ENCODE measurements around the gene GNPAT.
A peak's percentile ranks its signal among the peaks of the same experiment; 100 is the strongest.

Gene GNPAT

DNA sequence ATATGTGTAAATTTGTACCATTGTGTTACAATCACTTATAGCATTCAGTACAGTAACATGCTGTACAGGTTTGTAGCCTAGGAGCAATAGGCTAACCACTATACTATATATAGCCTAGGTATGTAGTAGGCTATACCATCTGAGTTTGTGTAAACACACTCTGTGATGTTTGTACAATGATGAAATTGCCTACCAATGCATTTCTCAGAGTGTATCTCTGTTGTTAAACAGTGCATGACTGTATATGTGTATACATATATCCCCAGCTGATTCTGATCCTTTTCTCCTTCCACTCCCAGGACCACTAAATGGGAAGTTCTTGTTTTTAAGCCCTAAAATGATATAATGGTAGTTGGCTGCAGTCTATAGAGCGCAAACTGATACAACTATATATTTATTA is 7.8 kb downstream of the GNPAT start:
- no peak for DNase-seq

DNA sequence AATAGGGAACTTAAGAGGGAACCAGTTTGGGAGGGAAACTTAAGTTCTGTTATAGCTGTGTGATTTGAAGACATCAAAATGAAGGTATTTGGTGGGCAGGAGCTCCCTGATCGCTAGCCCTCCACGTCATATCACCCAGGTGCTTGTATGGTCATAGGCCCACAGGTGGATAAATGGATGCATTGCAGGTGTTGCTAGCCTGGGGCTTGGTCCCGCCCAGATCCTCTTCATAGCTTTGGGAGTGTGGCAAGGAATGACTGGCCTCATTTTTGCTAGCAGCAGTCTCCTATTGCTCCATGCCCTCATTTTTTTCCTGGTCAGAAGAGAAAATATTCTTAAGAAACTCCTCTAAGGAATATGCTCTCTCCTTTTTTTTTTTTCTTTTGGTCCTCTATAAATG is 11.3 kb downstream of the GNPAT start:
- DNase-seq = no peak

DNA sequence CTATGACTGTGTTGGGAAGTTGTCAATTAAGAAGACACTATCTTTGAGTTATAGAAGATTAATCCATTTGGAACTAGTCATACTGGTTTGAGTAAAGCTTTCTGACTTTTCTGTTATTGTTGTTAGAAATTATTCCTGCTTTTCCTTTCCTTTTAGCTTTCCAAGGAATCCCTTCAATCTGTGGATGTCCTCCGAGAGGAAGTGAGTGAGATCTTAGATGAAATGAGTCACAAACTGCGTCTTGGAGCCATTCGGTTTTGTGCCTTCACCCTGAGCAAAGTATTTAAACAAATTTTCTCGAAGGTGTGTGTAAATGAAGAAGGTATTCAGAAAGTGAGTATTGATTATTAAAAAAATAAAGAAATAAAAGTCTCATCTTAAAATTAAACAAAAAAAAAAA is 19.3 kb downstream of the GNPAT start:
- DNase-seq = no peak

DNA sequence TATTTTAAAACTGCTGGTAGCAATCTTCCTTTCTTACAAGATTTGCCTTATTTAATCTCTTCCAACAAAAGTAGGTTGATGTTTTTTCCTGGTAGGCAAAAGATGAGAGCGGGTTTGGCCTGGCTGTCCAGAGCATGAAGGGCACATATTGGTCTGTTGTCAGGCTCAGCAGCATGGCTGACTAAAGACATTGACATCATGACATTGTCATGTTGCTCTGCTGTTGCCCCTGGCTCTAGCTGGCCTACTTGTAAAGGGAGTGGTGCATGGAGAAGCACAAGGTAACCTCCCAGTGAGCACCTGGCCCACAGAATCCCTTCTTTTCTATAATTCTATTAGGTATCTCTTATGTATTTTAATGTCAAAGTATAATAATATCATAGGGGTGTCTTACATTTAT is 23.6 kb downstream of the GNPAT start:
- DNase-seq = no peak

DNA sequence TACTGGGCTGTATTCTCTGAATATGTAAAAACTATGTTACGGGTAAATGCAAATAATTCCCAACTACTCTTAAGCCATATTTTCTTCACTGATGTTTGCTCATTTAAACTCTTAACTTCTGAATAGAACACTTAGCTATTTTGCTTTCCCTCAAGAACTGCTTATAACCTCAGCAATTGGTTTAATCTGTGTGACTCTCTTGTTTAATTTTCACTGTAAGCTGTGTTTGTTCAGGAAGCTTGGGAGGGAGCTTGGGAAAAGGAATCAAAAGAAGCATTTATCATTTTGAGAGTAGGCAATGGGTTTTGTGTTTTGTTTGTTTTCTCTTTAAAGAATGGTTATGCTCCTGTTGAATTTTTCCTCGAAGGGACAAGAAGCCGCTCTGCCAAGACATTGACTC is 24.4 kb downstream of the GNPAT start:
- DNase-seq = no peak

DNA sequence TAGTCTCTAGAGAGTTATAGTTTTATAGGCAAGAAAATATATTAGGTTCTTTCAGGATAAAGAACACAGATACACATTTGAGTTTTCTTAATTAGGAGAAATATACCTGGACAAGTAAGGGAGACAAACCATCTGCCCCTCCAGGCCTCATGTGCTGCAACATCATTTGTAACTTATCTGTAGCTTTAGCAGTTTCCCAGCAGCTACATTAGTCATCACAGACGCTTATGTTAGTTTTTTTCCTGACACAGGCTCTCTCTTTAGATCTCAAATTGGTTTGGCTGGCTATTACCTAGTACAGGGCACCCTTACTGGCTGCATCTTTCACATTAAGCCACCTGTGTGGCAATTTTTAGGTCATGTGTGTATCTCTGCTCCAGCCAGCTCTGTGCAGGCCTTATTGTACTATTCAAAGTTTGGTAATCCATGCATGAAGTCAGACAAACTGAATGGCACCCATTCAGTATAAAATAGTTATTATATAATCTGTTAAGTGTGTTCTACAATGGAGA is 25.9 kb downstream of the GNPAT start:
- no peak for DNase-seq

DNA sequence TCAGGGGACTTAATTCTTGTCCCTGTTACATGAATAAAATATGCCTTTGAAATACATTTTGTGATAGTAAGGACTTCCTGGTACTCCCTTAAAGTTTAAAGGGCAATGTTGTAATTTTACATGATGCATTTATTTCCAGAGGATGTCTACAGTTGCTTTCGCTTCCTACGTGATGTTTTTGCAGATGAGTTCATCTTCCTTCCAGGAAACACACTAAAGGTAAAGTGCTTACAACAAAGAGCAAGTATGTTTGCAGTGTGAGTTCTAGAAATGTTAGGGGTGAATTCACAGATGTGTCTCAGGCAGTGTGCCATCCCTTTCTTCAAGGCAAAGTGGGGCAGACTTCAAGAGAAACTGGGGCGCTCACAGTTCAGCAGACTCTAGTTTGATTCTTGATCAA is 31.2 kb downstream of the GNPAT start:
- DNase-seq = no peak

DNA sequence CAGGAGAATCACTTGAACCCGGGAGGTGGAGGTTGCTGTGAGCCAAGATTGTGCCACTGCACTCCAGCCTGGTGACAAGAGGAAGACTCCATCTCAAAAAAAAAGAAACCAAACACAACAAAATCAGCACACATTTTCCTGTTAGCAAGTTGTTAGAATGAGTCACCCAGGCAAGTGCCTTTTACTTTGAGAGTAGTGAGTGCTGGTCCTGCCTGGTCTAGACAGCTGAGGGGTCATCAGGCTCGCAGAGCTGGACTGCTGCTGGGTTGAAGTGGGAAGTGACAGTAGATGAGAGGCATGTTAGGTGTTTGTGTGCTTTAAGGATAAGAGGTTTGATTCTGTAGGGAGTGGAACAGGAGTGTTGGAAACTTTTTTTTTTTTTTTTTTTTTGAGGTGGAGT is 31.9 kb downstream of the GNPAT start:
- DNase-seq = no peak

DNA sequence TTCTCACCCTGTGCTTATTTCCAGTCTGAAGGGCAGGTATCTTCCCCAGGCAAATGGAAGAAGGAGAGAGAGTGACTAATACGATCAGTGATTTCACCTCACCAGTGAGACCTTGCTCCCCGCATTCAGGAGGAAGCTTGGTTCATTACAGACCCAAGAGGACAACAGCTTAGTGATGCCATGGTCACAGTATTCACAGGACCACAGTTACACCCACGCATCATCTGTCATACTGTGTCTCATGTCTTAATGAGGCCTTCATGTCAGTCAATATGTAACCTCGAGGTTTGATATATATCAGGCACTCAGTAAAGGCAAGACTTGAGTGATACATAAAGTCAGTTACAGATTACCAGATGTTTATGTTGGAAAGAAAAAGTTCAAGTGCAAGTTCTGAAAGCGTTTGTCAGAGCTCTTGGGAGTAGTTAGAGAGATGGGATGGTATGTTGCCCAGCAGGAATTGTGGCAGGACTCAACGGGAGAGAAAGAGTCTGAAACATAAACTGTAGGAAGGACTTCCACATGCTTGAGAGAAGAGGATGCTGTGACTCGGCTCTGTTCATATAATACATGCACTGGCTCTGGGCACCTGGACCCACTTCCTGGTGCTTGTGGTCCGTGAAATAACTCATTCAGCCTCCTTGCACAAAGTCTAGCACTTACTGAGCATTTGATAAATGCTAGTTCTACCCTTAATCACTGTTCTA is 33.3 kb downstream of the GNPAT start:
- DNase-seq = no peak

DNA sequence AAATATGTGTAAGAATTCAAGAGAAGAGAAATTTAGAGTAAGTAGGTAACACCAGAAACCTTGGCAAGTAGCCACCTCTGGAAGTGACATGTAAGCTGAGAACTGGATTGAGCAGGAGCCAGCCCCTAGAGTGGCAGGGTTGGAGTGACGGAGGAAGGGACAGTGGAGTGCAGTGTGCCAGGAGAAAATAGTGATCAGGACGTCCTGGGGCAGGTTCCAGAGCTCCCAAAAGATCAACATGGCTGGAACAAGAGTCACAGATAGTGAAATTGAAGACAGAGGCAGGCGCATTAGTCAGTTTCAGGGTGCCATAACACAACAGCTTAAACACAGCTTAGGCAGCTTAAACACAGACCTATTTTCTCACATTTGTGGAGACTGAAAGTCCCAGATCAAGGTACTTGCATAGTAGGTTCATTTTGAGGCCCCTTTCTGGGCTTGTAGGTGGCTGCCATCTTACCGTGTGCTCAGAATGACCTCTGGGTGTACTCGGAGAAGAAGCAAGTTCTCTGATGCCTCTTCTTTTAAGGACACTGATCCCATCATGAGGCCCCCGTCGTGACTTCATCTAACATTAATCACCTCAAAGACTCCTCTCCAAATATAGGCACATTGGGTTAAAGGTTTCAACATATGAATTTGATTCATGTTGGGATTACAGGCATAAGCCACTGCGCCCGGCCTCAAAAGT is 37.2 kb downstream of the GNPAT start:
- no peak for DNase-seq

DNA sequence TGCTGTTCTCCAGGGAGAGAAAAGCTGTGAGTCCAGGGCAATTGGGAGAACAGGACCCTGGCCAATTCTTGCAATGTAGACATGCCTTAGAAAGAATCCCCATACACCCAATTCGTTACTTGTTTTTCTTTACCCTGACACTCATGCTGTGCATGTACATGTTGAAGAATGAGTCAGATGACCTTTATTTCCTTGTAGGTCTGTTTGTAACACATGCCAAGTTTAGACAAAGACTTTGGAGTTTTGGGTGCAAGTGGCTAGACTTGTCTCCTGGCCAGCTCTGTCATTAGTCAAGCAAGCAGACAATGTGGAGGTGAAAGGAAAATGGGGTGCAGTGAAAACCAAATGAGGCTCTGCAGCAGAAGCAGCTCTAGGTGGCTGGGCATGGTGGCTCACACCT is 38.1 kb downstream of the GNPAT start:
- DNase-seq = no peak

DNA sequence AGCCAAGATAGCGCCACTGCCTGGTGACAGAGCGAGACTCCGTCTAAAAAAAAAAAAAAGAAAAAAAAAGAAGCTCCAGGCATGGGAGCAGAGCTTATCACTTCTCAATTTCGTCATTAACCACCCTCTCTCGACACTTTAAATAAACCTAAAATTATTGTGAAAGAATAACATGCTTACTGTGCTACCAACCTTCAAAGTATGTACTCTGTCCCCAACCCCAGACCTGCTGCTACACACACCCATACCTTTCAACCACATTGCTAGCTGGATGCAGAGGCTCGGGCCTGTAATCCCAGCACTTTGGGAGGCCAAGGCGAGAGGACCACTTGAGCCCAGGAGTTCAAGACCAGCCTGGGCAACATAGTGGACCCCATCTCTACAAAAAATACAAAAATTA is 38.7 kb downstream of the GNPAT start:
- no peak for DNase-seq

DNA sequence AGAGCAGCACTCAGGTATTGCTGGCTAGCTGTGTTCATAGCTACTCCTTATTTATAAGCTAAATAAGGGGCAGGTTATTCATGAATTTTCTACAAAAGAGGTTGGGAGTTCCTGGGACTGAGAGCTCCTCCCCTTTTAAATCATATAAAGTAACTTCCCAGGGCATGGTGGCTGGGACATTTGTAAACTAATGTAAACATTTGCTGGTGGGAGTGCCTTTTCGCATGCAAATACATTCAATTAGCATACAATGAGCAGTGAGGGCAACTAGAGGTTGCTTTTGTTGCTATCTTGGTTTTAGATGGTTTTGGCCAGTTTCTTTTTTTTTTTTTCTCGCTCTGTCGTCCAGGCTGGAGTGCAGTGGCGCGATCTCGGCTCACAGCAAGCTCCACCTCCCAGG is 43.4 kb downstream of the GNPAT start:
- DNase-seq = no peak

DNA sequence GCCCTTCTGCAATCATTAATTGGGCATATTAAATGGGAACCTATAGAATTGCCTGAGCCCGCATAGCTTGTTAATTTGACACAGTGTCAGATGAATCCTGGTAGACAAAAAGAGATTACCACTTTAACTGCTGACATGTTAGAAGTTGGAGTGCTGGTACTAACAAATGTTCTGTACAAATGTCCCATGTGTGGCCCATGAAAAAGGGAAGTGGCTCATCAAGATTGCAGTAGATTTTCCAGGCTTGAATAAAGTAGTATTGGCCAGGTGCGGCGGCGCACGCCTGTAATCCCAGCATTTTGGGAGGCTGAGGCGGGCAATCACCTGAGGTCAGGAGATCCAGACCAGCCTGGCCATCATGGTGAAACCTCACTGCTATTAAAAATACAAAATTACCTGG is 45.6 kb downstream of the GNPAT start:
- no peak for DNase-seq

DNA sequence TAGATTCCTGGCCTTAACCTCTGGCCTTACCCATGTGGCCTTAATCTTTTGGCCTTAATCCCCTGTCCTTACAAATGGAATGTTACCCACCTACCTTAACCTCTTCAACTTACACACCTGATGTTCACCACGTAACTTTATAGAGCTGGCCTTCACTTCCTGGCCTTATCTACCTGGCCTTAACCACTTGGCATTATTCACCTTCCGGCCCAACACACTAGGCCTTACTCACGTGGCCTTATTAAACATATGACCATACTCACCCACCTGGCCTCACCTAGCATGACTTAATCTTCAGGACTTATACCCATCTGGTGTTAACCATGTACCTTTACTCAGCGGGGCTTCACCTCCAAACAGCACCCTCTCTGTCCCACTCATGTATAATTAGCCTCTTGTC is 54.9 kb downstream of the GNPAT start:
- no peak for DNase-seq

DNA sequence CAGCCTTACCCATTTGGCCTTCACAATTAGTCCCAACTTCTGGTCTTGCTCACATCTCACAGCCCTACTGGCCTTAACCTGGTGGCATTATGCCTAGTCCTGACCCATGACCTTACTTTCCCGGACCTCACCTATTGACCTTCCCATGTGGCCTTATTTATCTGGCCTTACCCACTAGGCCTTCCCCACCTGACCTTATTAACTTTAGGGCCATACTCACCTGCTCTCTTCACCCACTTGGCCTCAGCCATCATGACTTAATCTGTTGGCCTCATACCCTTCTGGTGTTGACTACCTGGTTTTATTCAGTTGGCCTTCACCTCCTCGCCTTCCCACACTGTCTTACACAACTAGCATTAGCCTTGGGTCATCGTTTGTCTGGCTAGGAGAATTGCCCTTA is 61.0 kb downstream of the GNPAT start:
- no peak for DNase-seq

DNA sequence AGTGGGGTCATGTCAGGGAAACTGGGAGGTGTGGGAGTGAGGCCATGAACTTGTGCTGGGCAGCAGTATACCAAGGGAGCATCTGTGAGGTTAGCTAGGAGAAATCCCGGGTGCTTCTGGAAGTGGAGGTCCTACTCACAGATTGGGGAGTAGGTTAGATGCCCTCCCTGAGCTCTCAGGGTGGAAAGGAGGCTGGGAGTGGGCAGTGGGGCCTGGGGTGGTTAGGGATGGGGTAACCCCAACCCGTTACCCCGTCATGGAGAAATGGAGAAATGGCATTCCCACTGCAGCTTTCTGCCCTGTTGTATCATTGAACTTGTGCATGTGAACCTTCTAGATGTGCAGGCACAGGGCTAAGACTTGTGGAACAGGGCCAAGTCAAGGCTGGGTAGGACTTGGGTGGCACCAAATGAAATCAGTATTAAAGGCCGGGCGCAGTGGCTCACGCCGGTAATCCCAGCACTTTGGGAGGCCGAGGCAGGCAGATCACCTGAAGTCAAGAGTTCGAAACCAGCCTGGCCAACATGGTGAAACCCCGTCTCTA is 69.5 kb downstream of the GNPAT start:
- DNase-seq = no peak

DNA sequence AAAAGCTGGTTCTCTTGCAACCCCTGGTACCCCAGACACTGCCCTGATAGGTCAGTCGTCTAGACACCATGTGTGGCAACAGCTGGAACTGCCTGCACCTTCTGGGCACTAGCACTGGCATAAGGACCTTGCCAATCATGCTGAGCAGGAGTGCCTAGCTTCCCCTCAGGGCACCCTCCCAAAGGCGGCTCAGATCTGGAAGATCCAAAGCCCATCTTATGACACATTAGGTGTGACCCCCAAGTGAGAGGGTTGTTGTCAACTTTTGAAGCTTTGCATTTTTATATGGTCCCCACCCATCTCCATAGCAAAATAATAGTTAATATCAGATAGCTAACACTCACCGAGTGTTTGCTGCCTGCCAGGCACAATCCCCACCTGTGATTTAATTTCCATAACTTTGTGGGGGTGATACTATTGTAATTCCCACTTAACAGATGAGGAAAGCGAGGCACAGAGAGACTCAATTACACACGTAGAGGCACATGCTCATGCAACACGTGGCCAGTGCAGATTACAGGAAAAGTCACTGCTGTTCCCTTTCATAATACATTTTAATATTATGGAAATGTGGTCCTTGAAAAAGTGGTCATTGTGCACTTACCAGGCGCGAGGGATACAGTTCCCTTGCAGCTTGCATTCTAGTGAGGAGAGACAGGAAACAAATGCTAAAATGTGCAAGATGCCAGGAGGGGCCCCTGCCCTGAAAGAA is 70.9 kb downstream of the GNPAT start:
- DNase-seq = no peak

DNA sequence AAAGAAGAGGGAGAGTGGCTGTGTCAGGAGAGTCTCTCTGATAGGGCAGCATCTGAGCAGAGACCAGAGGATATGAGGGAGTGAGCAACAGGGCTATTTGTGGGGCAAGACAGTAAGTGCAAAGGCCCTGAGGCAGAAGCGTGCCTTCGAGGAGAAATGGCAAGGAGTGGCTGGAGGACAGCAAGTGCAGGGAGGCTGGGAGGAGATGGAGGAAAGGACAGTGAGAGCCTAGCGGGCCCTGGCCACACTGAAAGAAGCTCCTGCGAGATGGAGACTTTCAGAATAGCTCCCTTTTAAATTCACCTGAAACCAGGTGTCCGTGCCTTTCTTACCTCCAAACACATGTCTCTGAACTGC is 71.4 kb downstream of the GNPAT start:
- DNase-seq = no peak

DNA sequence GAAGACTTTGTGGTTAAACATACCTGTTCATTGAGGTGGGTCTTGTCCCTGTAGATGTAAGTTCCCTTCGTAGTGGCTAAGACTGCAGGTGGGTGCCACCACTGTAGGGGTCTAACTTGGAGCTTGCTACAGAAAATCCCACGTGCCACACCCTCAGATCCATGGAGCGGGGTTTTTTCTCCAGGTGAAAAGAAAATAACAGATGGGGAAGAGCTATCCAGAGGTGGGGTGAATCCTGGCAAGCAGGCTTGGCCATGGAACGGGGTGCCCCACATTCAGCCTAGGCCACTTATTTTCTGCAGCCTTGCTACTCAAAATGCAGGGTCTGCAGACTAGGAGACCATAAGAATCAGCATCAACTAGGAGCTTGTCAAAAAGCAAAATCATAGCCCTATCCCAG is 72.6 kb downstream of the GNPAT start:
- no peak for DNase-seq

DNA sequence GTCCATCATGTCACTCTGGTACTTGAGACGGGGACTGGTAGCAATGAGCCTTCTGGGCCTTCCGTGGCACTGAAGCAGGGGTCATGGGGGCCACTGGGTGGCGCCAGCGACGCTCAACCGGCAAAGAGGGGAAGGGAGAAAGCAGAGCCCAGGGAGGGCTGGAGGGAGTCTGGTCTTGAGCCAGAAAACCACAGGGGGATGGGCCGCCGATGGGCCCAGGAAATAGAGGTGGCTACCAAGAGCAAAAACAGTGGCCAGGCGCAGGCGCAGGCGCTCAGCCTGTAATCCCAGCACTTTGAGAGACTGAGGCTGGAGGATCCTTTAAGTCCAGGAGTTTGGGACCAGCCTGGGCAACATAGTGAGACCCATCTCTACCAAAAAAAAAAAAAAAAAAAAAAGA is 74.9 kb downstream of the GNPAT start:
- peak; percentile 30 for DNase-seq

DNA sequence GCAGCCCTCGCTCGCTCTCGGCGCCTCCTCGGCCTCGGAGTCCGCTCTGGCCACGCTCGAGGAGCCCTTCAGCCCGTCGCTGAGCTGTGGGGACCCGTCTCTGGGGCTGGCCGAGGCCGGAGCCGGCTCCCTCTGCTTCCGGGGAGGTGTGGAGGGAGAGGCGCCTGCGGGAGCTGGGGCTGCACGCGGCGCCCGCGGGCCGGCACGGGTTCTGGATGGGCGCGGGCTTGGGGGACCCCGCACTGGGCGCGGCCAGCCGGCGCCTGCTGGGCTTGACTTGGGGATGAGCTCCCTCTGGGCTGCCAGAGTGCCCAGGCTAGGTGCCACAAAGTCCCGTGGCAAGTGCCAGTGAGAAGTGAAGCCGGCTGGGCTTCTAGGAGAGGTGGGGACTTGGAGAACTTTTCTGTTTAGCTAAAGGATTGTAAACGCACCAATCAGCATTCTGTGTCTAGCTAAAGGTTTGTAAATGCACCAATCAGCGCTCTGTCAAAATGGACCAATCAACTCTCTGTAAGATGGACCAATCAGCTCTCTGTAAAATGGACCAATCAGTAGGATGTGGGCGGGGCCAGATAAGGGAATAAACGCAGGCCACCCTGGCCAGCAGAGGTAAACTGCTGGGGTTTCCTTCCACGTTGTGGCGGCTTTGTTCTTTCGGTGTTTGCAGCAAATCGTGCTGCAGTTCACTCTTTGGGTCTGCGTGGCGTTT is 76.4 kb downstream of the GNPAT start:
- DNase-seq = no peak

DNA sequence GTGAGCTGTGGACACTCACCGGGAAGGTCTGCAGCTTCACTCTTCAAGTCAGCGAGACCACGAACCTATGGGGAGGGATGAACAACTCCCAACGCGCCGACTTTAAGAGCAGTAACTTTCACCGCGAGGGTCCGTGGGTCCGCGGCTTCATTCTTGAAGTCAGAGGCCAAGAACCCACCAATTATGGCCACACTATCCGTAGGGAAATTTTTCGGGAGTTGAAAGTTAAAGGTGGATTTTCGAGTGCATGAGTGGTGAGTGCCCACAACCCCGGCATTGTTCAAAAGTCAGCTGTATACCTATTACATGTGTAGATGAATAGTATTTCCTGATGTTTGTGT is 77.0 kb downstream of the GNPAT start:
- DNase-seq = no peak

Measured in CD4-positive, alpha-beta T cell treated with Interferon gamma for 1 hour (primary cell).